HG02798 (cell line): Measurements from ENCODE around the gene EFCAB13.
"Not testable (repeated sequence)": the region's sequence is repeated elsewhere in the genome, so short reads cannot be mapped to it uniquely, and the experiment has no call there.

Experiments used
- ATAC-seq: cut with Tn5 transposase; IDR thresholded peaks from one replicate; pipeline ENCODE4 v1.9.1; 2021; ENCODE audit warnings: mild to moderate bottlenecking; ENCODE audit not compliant: unreplicated experiment, poor library complexity

Gene EFCAB13

GRCh38 chr17:47320879-47321502 is 2.8 kb upstream of the EFCAB13 start:
- ATAC-seq = no peak

GRCh38 chr17:47324224-47325020 is 667 bp downstream of the EFCAB13 start:
- peak; percentile 27 for ATAC-seq

- ATAC-seq = no peak
Observed at GRCh38 chr17:47325176-47325575, 1.4 kb downstream of the EFCAB13 start.

- ATAC-seq = no peak
Observed at GRCh38 chr17:47330548-47330947, 6.8 kb downstream of the EFCAB13 start.

GRCh38 chr17:47332287-47332686 is 8.5 kb downstream of the EFCAB13 start:
- no peak for ATAC-seq

- no peak for ATAC-seq
Observed at GRCh38 chr17:47335101-47335936, 11.6 kb downstream of the EFCAB13 start.

- ATAC-seq = no peak
Observed at GRCh38 chr17:47338026-47338425, 14.3 kb downstream of the EFCAB13 start.

- ATAC-seq = no peak
Observed at GRCh38 chr17:47352848-47353247, 29.1 kb downstream of the EFCAB13 start.

- no peak for ATAC-seq
Observed at GRCh38 chr17:47358652-47359051, 34.9 kb downstream of the EFCAB13 start.

GRCh38 chr17:47363171-47363570 is 39.4 kb downstream of the EFCAB13 start:
- ATAC-seq = no peak

- ATAC-seq = no peak
Observed at GRCh38 chr17:47367257-47367656, 43.5 kb downstream of the EFCAB13 start.

GRCh38 chr17:47368262-47368661 is 44.5 kb downstream of the EFCAB13 start:
- ATAC-seq = no peak

- ATAC-seq = not testable (repeated sequence)
Observed at GRCh38 chr17:47370899-47371298, 47.1 kb downstream of the EFCAB13 start.

- ATAC-seq = no peak
Observed at GRCh38 chr17:47373002-47373401, 49.2 kb downstream of the EFCAB13 start.

- ATAC-seq = no peak
Observed at GRCh38 chr17:47376247-47376646, 52.5 kb downstream of the EFCAB13 start.

GRCh38 chr17:47388825-47389224 is 65.1 kb downstream of the EFCAB13 start:
- no peak for ATAC-seq

- ATAC-seq = not testable (repeated sequence)
Observed at GRCh38 chr17:47397532-47398128, 73.9 kb downstream of the EFCAB13 start.

- ATAC-seq = no peak
Observed at GRCh38 chr17:47400333-47400732, 76.6 kb downstream of the EFCAB13 start.

- ATAC-seq = no peak
Observed at GRCh38 chr17:47401100-47401499, 77.3 kb downstream of the EFCAB13 start.

GRCh38 chr17:47404006-47404405 is 80.3 kb downstream of the EFCAB13 start:
- no peak for ATAC-seq

- no peak for ATAC-seq
Observed at GRCh38 chr17:47404875-47405274, 81.1 kb downstream of the EFCAB13 start.
